Measurements from ENCODE around the gene TRIM46. TPM values are rescaled to one million over a fixed set of nuclear protein-coding genes. Genes with fewer than 3 reads are reported as not detected.
A peak's percentile ranks its signal among the peaks of the same experiment; 100 is the strongest.

TRIM46 gene
- total and polyA plus RNA-seq, 2 of the 13 experiments (the other 11 are each of a cell fraction or from before 2014, with no cell fraction given), result 0.04 to 0.09 TPM

GRCh38 chr1:155206891-155207805 lies 33.5 kb downstream of the TRIM46 start (continued):
- TF ChIP-seq ZNF687 (CRISPR knock-in tag; IDR thresholded peaks at IDR 0.05), result peak; percentile 40
- TF ChIP-seq ZMAT3 (CRISPR knock-in tag; conservative IDR thresholded peaks at IDR 0.05), result no peak
- peak; percentile 29 for TF ChIP-seq YY1 (IDR thresholded peaks at IDR 0.05; ENCODE audit: insufficient read depth, insufficient replicate concordance, low read depth, low read length)
- no peak for TF ChIP-seq ARNTL (CRISPR knock-in tag; IDR thresholded peaks at IDR 0.05)
- no peak for TF ChIP-seq ZNF800 (CRISPR knock-in tag; IDR thresholded peaks at IDR 0.05)
- no peak for TF ChIP-seq HNRNPLL (IDR thresholded peaks at IDR 0.05; ENCODE audit: low read depth, low read length, poor library complexity, severe bottlenecking)
- TF ChIP-seq MXD3 (CRISPR knock-in tag; IDR thresholded peaks at IDR 0.05), result no peak
- no peak for TF ChIP-seq EP300 (IDR thresholded peaks at IDR 0.05; ENCODE audit: low read depth in 2 of 2, low read length in 2 of 2)
- TF ChIP-seq EP300 (CRISPR knock-in tag; IDR thresholded peaks at IDR 0.05; ENCODE audit: borderline replicate concordance), result no peak
- TF ChIP-seq TIGD3 (CRISPR knock-in tag; IDR thresholded peaks at IDR 0.05; ENCODE audit: borderline replicate concordance), result no peak
- no peak for TF ChIP-seq AFF4 (CRISPR knock-in tag; IDR thresholded peaks at IDR 0.05)
- TF ChIP-seq ZNF547 (CRISPR knock-in tag; IDR thresholded peaks at IDR 0.05), result no peak
- no peak for TF ChIP-seq GABPB1 (CRISPR knock-in tag; IDR thresholded peaks at IDR 0.05)
- TF ChIP-seq NFKB2 (CRISPR knock-in tag; IDR thresholded peaks at IDR 0.05; ENCODE audit: borderline replicate concordance), result peak; percentile 25; the same call in 1 of the 2 replicates
- 0 out of 3 replicates have a peak, but pooled peaks have one; percentile 31 for TF ChIP-seq MXI1 (IDR thresholded peaks at IDR 0.05; ENCODE audit: borderline replicate concordance, low read depth, low read length)
- TF ChIP-seq SALL2 (CRISPR knock-in tag; IDR thresholded peaks at IDR 0.05), result no peak
